ENCODE results near the gene RDH13. TPM values are rescaled to one million over a fixed set of nuclear protein-coding genes. Genes with fewer than 3 reads are reported as not detected.

Gene RDH13
- total and polyA plus RNA-seq, 2 experiments from 2014 or later: 6.4 to 7.8 TPM

DNA sequence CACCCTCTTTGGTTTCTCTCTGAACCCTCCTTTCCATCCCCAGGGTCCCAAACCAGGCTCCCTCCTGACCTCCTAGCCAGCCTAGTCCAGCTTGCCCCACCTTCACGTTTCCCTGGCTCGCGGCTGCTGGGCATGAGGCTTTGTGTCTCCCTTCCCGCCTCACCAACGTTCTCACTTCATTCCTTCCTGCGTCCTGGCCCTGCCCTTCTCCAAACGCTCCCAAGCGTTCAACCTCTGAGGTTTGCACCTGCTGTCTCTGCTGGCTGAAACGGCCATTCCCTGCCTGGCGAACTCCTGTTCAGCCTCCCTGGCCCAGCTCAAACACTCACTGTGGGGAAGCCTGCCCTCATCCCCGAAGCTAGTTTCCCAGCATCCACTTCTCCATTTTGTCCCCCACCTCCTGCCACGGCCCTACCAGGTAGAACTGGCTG, 25.1 kb upstream of the RDH13 start:
- H2AFZ ChIP-seq: no peak overlapping the region
- no peak overlapping the region for H3K4me2 ChIP-seq (ENCODE audit: unreplicated experiment)
- no peaks in the 10 kb centered on the region for H3K9me3 ChIP-seq (ENCODE audit: low read depth)
- H3K9me2 ChIP-seq (ENCODE audit: insufficient read depth): no peaks in the 10 kb centered on the region
- no peak overlapping the region for H3K27ac ChIP-seq
- 52 to 54% methylated on average over 12 of the region's 12 CpGs for WGBS, 2 experiments (ENCODE audit: low coverage in 1 of 2, low lambda C conversion rate in 2 of 2, missing lambda C conversion rate in 2 of 2)
- H3K4me1 ChIP-seq (ENCODE audit: insufficient read depth): peaks cover 6% of the 10 kb centered on the region; the same call in 1 of the 2 replicates
- H4K20me1 ChIP-seq (ENCODE audit: insufficient read depth): no peaks in the 10 kb centered on the region
- peaks cover 8% of the 10 kb centered on the region; the same call in 1 of the 2 replicates for H3K36me3 ChIP-seq (ENCODE audit: low read depth)
- TF ChIP-seq EZH2 (IDR thresholded peaks at IDR 0.05; ENCODE audit: insufficient read depth, poor library complexity, severe bottlenecking) (no peak), EZH2phosphoT487 (IDR thresholded peaks at IDR 0.05; ENCODE audit: insufficient read depth, low read depth) (no peak)
- no peak for DNase-seq
- peaks cover 35% of the 10 kb centered on the region for H3K27me3 ChIP-seq (replicated peaks; ENCODE audit: insufficient read depth)
- 0 out of 2 replicates have a peak, but pooled peaks cover 7% of the 10 kb centered on the region for H3F3A ChIP-seq (ENCODE audit: insufficient read depth)
- H3K9ac ChIP-seq: no peak overlapping the region
- in situ Hi-C loops (cut with MboI): no loop called here
- H3K4me3 ChIP-seq: no peak overlapping the region; the same call in 1 of the 2 replicates
- no peaks in the 10 kb centered on the region for H3K79me2 ChIP-seq (ENCODE audit: insufficient read depth)

DNA sequence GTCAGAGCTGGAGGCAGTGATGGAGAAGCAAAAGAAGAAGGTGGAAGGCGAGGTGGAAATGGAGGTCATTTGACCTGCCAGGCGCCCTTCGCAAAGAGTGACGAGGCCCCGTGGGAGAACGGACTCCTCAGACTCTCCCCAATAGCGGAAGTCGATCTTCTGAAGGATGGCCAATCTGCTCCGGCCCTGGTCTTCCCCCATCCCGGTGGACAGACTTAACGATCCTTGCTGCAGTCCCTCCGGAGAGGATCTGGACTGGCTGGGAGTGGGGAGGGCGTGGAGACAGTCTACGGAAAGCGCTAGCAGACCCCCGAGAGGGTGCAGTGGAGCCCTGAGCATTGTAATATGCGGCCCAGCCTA, 24.6 kb upstream of the RDH13 start:
- no peak for TF ChIP-seq EZH2phosphoT487 (IDR thresholded peaks at IDR 0.05; ENCODE audit: insufficient read depth, low read depth)
- TF ChIP-seq EZH2 (IDR thresholded peaks at IDR 0.05; ENCODE audit: insufficient read depth, poor library complexity, severe bottlenecking): no peak
- DNase-seq: peak; percentile 56
- peak overlapping the region; percentile 46; the same call in 1 of the 2 replicates for H2AFZ ChIP-seq

DNA sequence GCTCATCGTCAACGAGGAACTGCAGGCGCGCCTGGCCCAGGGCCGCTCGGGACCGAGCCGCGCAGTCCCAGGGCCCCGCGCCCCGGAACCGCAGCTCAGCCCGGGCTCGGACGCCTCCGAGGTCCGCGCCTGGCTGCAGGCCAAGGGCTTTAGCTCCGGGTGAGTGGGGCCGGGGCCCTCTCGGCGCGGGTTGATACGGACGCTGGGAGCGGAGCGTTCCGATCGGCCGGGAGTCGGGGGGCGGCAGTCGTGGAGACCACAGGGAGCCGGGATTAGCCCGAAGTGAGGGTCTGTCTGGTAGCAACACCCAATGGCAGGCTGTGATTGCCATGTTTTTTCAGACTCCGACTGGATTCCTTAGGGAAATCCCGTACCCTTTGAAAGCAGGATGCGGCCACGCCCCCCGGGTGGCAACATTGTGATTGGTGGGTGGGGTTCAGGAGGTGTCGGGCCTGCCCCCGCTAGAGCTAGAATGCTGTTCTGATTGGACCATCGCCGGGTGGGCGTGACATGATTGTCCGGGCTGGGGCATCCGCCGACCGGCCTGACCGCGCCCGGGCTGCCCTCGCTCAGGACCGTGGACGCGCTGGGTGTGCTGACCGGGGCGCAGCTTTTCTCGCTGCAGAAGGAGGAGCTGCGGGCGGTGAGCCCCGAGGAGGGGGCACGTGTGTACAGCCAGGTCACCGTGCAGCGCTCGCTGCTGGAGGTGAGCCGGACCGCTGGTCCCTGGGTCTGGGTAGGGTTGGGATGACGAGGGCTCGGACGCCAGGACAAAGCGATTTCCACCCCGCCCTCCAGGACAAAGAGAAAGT, 24.0 kb upstream of the RDH13 start:
- H3K4me1 ChIP-seq (ENCODE audit: insufficient read depth): peaks cover 6% of the 10 kb centered on the region; the same call in 1 of the 2 replicates
- no peaks in the 10 kb centered on the region for H3K9me3 ChIP-seq (ENCODE audit: low read depth)
- H3K9me2 ChIP-seq (ENCODE audit: insufficient read depth): no peaks in the 10 kb centered on the region
- peaks cover 8% of the 10 kb centered on the region; the same call in 1 of the 2 replicates for H3K36me3 ChIP-seq (ENCODE audit: low read depth)
- H4K20me1 ChIP-seq (ENCODE audit: insufficient read depth): no peaks in the 10 kb centered on the region
- 0 out of 2 replicates have a peak, but pooled peaks cover 7% of the 10 kb centered on the region for H3F3A ChIP-seq (ENCODE audit: insufficient read depth)
- peak; percentile 97 for DNase-seq
- in situ Hi-C loops (cut with MboI): no loop called here
- peak overlapping the region; percentile 72 for H3K4me3 ChIP-seq
- peaks cover 46% of the 10 kb centered on the region for H3K27me3 ChIP-seq (replicated peaks; ENCODE audit: insufficient read depth)
- H3K79me2 ChIP-seq (ENCODE audit: insufficient read depth): no peaks in the 10 kb centered on the region
- peak overlapping the region; percentile 40; the same call in 1 of the 2 replicates for H3K9ac ChIP-seq
- peak overlapping the region; percentile 89 for H3K4me2 ChIP-seq (ENCODE audit: unreplicated experiment)
- peak; percentile 24 for TF ChIP-seq EZH2 (IDR thresholded peaks at IDR 0.05; ENCODE audit: insufficient read depth, poor library complexity, severe bottlenecking)
- 0 out of 2 replicates have a peak, but pooled peaks have one; percentile 29 for TF ChIP-seq EZH2phosphoT487 (IDR thresholded peaks at IDR 0.05; ENCODE audit: insufficient read depth, low read depth)
- H2AFZ ChIP-seq: peak overlapping the region; percentile 46
- no peak overlapping the region for H3K27ac ChIP-seq
- 1% methylated on average over 68 to 71 of the region's 74 CpGs for WGBS, 2 experiments (ENCODE audit: low coverage in 1 of 2, low lambda C conversion rate in 2 of 2, missing lambda C conversion rate in 2 of 2)

More for the DNA sequence above, 24.6 kb upstream of the RDH13 start:
- H3K27ac ChIP-seq: no peak overlapping the region
- H3F3A ChIP-seq (ENCODE audit: insufficient read depth): 0 out of 2 replicates have a peak, but pooled peaks cover 7% of the 10 kb centered on the region
- H3K27me3 ChIP-seq (replicated peaks; ENCODE audit: insufficient read depth): peaks cover 40% of the 10 kb centered on the region
- peaks cover 8% of the 10 kb centered on the region; the same call in 1 of the 2 replicates for H3K36me3 ChIP-seq (ENCODE audit: low read depth)
- peak overlapping the region; percentile 36; the same call in 1 of the 2 replicates for H3K9ac ChIP-seq
- H3K4me3 ChIP-seq: peak overlapping the region; percentile 72
- H3K9me3 ChIP-seq (ENCODE audit: low read depth): no peaks in the 10 kb centered on the region
- H4K20me1 ChIP-seq (ENCODE audit: insufficient read depth): no peaks in the 10 kb centered on the region
- WGBS, 2 experiments (ENCODE audit: low coverage in 1 of 2, low lambda C conversion rate in 2 of 2, missing lambda C conversion rate in 2 of 2): 10 to 14% methylated on average over 17 of the region's 17 CpGs
- H3K79me2 ChIP-seq (ENCODE audit: insufficient read depth): no peaks in the 10 kb centered on the region
- H3K4me2 ChIP-seq (ENCODE audit: unreplicated experiment): peak overlapping the region; percentile 89
- in situ Hi-C loops (cut with MboI): no loop called here
- H3K4me1 ChIP-seq (ENCODE audit: insufficient read depth): peaks cover 6% of the 10 kb centered on the region; the same call in 1 of the 2 replicates
- no peaks in the 10 kb centered on the region for H3K9me2 ChIP-seq (ENCODE audit: insufficient read depth)

DNA sequence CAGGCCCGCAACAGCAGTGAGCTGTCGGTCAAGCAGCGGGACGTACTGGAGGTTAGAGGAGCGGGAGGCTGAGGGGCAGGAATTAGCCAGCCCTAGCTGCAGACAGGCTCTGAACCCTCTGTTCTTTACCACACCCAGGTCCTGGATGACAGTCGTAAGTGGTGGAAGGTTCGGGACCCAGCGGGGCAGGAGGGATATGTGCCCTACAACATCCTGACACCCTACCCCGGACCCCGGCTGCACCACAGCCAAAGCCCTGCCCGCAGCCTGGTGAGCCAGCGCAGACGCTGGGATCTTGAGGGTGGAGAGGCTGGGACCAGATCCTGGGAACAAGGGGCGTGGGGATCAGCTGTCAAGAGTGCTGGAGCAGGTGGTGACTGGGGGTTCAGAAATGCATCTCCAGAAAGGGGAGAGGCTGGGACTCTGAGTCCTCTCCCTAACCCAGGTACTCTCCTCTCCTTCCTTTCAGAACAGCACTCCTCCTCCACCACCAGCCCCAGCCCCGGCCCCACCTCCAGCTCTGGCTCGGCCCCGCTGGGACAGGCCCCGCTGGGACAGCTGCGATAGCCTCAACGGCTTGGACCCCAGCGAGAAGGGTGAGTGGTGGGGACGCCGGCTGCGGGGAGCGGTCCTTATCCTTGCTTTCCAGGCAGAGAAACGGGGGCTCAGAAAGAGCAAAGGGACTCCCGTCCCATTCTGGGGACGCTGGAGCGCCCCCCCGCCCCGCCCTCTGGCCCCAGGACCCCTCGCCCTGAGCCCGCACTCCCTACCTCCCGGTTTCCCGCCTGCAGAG, 23.2 kb upstream of the RDH13 start:
- Histone ChIP-seq H3K36me3 (ENCODE audit: low read depth) (peaks cover 5% of the 10 kb centered on the region; the same call in 1 of the 2 replicates), H3K9ac (no peak overlapping the region; the same call in 1 of the 2 replicates), H3K4me1 (ENCODE audit: insufficient read depth) (peaks cover 6% of the 10 kb centered on the region; the same call in 1 of the 2 replicates), H3K27me3 (replicated peaks; ENCODE audit: insufficient read depth) (peaks cover 54% of the 10 kb centered on the region), H3K9me3 (ENCODE audit: low read depth) (no peaks in the 10 kb centered on the region), H3K27ac (no peak overlapping the region), H3K9me2 (ENCODE audit: insufficient read depth) (no peaks in the 10 kb centered on the region), H3K79me2 (ENCODE audit: insufficient read depth) (no peaks in the 10 kb centered on the region), H2AFZ (0 out of 2 replicates have a peak overlapping the region, but pooled peaks have one; percentile 46), H3K4me3 (peak overlapping the region; percentile 72), H3F3A (ENCODE audit: insufficient read depth) (0 out of 2 replicates have a peak, but pooled peaks cover 7% of the 10 kb centered on the region), H3K4me2 (ENCODE audit: unreplicated experiment) (peak overlapping the region; percentile 89), H4K20me1 (ENCODE audit: insufficient read depth) (no peaks in the 10 kb centered on the region)
- TF ChIP-seq EZH2phosphoT487 (IDR thresholded peaks at IDR 0.05; ENCODE audit: insufficient read depth, low read depth) (no peak), EZH2 (IDR thresholded peaks at IDR 0.05; ENCODE audit: insufficient read depth, poor library complexity, severe bottlenecking) (no peak)
- 27 to 31% methylated on average over 30 to 31 of the region's 35 CpGs for WGBS, 2 experiments (ENCODE audit: low coverage in 1 of 2, low lambda C conversion rate in 2 of 2, missing lambda C conversion rate in 2 of 2)
- DNase-seq: peak; percentile 10
- in situ Hi-C loops (cut with MboI): no loop called here
